HL-60 (cell line): Measurements from ENCODE around the gene PCDHB1.

Experiments used
- DNase-seq, 2 experiments: peaks; one replicate each; pipeline ENCODE4 v3.0.0-alpha.2; 2010 to 2020; ENCODE audit warnings: low read depth in 1 of 2, low spot score in 1 of 2
- H3K27ac ChIP-seq: fragments of 250-450 bp; sonication (Bioruptor Pico); replicated peaks from 2 replicates; pipeline ENCODE4 v1.5.1; 2020; ENCODE audit warnings: mild to moderate bottlenecking, moderate library complexity
- H3K27me3 ChIP-seq: fragments of 250-450 bp; sonication (Bioruptor Pico); 2 replicates; pipeline ENCODE4 v1.5.1; 2021; ENCODE audit warnings: mild to moderate bottlenecking, moderate library complexity; ENCODE audit not compliant: insufficient read depth, poor library complexity, severe bottlenecking
- H3K4me3 ChIP-seq: replicated peaks from 2 replicates; pipeline ENCODE4 v1.5.1; 2011; ENCODE audit warnings: mild to moderate bottlenecking, control low read depth, low read length; ENCODE audit not compliant: insufficient read depth
- GABPA ChIP-seq: IDR thresholded peaks from 2 replicates; pipeline ENCODE4 v1.6.1; 2012; ENCODE audit warnings: low read depth
- POLR2AphosphoS5 ChIP-seq: IDR thresholded peaks from 2 replicates; pipeline ENCODE4 v1.6.1; 2012; ENCODE audit warnings: low read depth
- SPI1 ChIP-seq: IDR thresholded peaks from 2 replicates; pipeline ENCODE4 v1.6.1; 2012; ENCODE audit warnings: low read depth, mild to moderate bottlenecking, borderline replicate concordance
- TF ChIP-seq, protein P1 (sequence below): IDR thresholded peaks from one replicate; pipeline ENCODE4 v1.5.1; 2011; ENCODE audit warnings: low read length, control low read depth, inconsistent platforms; ENCODE audit not compliant: insufficient read depth
- TF ChIP-seq, protein P2 (sequence below): IDR thresholded peaks from 2 replicates; pipeline ENCODE4 v1.6.1; 2012; ENCODE audit warnings: low read depth; ENCODE audit not compliant: insufficient replicate concordance

Gene PCDHB1

DNA sequence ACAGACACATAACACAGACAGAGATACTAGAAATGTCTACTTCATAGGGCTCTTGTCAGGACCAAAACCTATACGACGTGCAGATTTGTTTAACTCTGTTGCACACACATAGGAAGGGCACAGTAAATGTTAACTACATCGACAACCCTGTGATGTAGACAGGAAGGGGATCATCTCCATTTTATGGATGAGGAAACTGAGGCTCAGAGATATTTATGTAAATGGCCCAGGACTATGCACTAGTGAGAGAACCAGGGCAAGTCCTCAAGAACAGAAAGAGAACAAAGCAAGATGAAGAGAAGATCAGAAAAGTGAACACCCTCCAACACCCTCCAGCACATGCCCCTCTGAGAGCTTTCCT lies 48.6 kb upstream of the PCDHB1 start:
- DNase-seq: no peak
- H3K27me3 ChIP-seq: peaks cover 11% of the 10 kb centered on the region
- no peak overlapping the region for H3K4me3 ChIP-seq
- TF ChIP-seq SPI1: no peak
- TF ChIP-seq, protein P1, sequence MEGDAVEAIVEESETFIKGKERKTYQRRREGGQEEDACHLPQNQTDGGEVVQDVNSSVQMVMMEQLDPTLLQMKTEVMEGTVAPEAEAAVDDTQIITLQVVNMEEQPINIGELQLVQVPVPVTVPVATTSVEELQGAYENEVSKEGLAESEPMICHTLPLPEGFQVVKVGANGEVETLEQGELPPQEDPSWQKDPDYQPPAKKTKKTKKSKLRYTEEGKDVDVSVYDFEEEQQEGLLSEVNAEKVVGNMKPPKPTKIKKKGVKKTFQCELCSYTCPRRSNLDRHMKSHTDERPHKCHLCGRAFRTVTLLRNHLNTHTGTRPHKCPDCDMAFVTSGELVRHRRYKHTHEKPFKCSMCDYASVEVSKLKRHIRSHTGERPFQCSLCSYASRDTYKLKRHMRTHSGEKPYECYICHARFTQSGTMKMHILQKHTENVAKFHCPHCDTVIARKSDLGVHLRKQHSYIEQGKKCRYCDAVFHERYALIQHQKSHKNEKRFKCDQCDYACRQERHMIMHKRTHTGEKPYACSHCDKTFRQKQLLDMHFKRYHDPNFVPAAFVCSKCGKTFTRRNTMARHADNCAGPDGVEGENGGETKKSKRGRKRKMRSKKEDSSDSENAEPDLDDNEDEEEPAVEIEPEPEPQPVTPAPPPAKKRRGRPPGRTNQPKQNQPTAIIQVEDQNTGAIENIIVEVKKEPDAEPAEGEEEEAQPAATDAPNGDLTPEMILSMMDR: no peak
- TF ChIP-seq GABPA: no peak
- TF ChIP-seq, protein P2, sequence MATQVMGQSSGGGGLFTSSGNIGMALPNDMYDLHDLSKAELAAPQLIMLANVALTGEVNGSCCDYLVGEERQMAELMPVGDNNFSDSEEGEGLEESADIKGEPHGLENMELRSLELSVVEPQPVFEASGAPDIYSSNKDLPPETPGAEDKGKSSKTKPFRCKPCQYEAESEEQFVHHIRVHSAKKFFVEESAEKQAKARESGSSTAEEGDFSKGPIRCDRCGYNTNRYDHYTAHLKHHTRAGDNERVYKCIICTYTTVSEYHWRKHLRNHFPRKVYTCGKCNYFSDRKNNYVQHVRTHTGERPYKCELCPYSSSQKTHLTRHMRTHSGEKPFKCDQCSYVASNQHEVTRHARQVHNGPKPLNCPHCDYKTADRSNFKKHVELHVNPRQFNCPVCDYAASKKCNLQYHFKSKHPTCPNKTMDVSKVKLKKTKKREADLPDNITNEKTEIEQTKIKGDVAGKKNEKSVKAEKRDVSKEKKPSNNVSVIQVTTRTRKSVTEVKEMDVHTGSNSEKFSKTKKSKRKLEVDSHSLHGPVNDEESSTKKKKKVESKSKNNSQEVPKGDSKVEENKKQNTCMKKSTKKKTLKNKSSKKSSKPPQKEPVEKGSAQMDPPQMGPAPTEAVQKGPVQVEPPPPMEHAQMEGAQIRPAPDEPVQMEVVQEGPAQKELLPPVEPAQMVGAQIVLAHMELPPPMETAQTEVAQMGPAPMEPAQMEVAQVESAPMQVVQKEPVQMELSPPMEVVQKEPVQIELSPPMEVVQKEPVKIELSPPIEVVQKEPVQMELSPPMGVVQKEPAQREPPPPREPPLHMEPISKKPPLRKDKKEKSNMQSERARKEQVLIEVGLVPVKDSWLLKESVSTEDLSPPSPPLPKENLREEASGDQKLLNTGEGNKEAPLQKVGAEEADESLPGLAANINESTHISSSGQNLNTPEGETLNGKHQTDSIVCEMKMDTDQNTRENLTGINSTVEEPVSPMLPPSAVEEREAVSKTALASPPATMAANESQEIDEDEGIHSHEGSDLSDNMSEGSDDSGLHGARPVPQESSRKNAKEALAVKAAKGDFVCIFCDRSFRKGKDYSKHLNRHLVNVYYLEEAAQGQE: no peak
- no peak for TF ChIP-seq POLR2AphosphoS5
- no peak overlapping the region for H3K27ac ChIP-seq

DNA sequence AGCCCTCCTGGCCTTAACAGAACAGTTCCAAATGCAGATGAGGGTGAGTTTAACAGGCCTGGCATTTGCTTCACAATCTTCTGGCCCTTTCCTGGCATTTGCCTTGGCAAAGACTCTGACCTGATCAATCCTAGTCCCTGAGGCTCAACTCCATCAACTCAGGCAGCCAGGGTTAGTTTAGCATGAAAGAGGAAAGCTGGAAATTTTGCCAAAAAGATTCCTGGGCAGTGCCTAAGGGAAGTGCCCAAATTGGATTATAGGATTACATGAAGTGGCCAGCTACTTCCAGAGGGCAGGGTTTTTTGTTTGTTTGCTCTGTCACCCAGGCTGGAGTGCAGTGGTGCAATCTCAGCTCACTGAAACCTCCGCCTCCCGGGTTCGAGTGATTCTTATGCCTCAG lies 48.1 kb upstream of the PCDHB1 start:
- Histone ChIP-seq H3K27me3 (peaks cover 11% of the 10 kb centered on the region), H3K4me3 (no peak overlapping the region), H3K27ac (no peak overlapping the region)
- no peak for DNase-seq
- TF ChIP-seq, protein P1: no peak
- TF ChIP-seq, protein P2: no peak
- TF ChIP-seq GABPA: no peak
- no peak for TF ChIP-seq SPI1
- no peak for TF ChIP-seq POLR2AphosphoS5

DNA sequence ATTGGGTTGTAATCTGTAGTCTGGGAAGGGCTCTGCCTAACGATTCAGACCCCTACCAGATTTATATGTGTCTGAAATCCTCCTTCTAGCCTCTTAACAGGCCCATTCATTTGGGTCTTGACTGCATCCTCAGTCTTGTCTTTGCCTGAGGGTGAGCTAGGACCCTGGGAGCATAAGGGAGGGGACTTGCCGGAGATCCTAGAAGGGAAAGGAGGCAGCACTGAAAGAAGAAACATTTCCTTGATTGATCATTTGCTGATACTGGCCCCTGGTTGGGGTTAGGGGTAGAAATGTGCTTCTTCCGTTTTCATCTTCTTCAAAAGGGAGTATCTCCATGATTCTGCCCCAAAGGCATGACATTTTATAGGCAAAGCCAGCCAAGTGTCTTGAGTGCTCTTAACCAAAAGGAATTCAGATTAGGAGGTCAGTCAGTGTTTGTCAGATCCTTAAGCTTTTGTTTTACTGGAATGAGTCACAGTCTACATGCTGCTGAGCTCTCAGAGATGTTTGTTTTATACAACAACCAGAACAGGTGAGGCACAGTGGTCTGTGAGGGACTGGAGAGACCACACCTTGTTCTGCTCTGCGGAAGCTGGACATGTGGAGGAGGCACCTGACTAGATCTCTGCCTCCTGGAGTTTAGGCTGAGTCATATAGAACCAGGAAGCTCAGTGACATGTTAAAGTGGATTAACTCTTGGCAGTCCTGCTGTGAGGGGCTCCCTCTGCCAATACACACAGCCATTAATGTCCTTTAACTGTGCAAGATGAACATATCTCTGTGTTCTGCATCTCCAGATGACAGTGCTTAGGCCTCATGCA lies 47.2 kb upstream of the PCDHB1 start:
- TF ChIP-seq, protein P2: no peak
- TF ChIP-seq SPI1 (no peak), POLR2AphosphoS5 (no peak), GABPA (no peak)
- TF ChIP-seq, protein P1: no peak
- DNase-seq: no peak
- H3K27ac ChIP-seq: no peak overlapping the region
- H3K4me3 ChIP-seq: no peak overlapping the region
- H3K27me3 ChIP-seq: peaks cover 11% of the 10 kb centered on the region
